Ovary (tissue), 9 donors: ENCODE measurements around the gene EHD3. TPM values are rescaled to one million over a fixed set of nuclear protein-coding genes. Genes with fewer than 3 reads are reported as not detected.

Experiments used
- DNase-seq, 5 donors: peaks; one replicate each; pipeline ENCODE4 v3.0.0-alpha.2; 2019 to 2020
- H3K27ac ChIP-seq, 2 donors: fragments of 200-600 bp; one replicate each; pipeline versions ENCODE4 v1.5.1 to v1.8.0; 2019 to 2022
- H3K27me3 ChIP-seq: fragments of 200-600 bp; one replicate; pipeline ENCODE4 v1.8.0; 2022
- H3K36me3 ChIP-seq: fragments of 200-600 bp; sonication (generic); one replicate; pipeline ENCODE4 v1.5.1; 2019
- H3K4me1 ChIP-seq: one replicate; pipeline ENCODE4 v1.8.1; 2013; ENCODE audit warnings: mild to moderate bottlenecking, moderate library complexity; ENCODE audit not compliant: insufficient read depth
- H3K4me3 ChIP-seq: fragments of 200-600 bp; sonication (generic); one replicate; pipeline ENCODE4 v1.5.1; 2017
- H3K9me3 ChIP-seq, 2 donors: fragments of 200-600 bp in 1 of 2; sonication (generic) in 1 of 2; one replicate each; pipeline versions ENCODE4 v1.5.1 to v1.8.1; 2013 to 2019; ENCODE audit warnings: mild to moderate bottlenecking in 1 of 2, moderate library complexity in 1 of 2
- EP300 ChIP-seq: sonication (generic); formaldehyde crosslinking; IDR thresholded peaks from one replicate; pipeline ENCODE4 v1.6.1; 2017; ENCODE audit warnings: antibody characterized with exemption
- POLR2A ChIP-seq: fragments of 450-650 bp; IDR thresholded peaks from one replicate; pipeline ENCODE4 v1.6.1; 2017; ENCODE audit warnings: antibody characterized with exemption, mild to moderate bottlenecking, moderate library complexity
- WGBS, 3 donors: extraction: QIAGEN DNeasy Blood & Tissue Kit in 1 of 3; methylation state at CpG; one replicate each; pipeline versions ENCODE4 v1.1.5 to v1.1.7; 2013 to 2017; 5-methylcytosine and 5-hydroxymethylcytosine counted together
- intact Hi-C, 4 donors: fragments of 100-400 bp; cut with DNase I; formaldehyde crosslinking; loops; one replicate each; pipeline versions ENCODE4 v1.11.0 to v1.15.1; 2022 to 2023
- polyA plus RNA-seq, 2 donors: library from polyadenylated mRNA; stranded (reverse); fragments of 200-250 nt in 1 of 2; fragments of 350-450 nt in 1 of 2; fragmentation: Illumina TruSeq in 1 of 2; extraction: RNeasy Lipid Tissue Mini Kit (QIAGEN cat#74804) in 1 of 2; gene quantifications; one replicate each; pipeline ENCODE4 v1.2.3, GENCODE V29; 2013 to 2014
- total RNA-seq, 7 donors: library from RNA; depleted of rRNA in 2 of 7; stranded (reverse); fragments of >200 nt in 2 of 7; fragmentation: NEBNext Ultra II Directional in 3 of 7; extraction: Animal tissue kit (Norgen Biotek cat#: 25700) in 3 of 7; gene quantifications; one replicate each; pipeline versions ENCODE4 v1.1.0 to v1.2.4, GENCODE V29; 2016 to 2023
- TF ChIP-seq, protein P1 (sequence below), 3 donors: fragments of 450-650 bp in 2 of 3; fragments of 200-600 bp in 1 of 3; IDR thresholded peaks; one replicate each; pipeline versions ENCODE4 v1.5.1 to v1.8.0; 2016 to 2022; ENCODE audit warnings: antibody characterized with exemption in 3 of 3, mild to moderate bottlenecking in 1 of 3
- donor health status: DM: no; HTN: no; CAD: no; lungs with moderate emphysema.
- donor health status: DM: no; HTN: no; CAD: no.
- donor health status: Bipolar disorder and iron deficiency.
- donor health status: DM: yes; HTN: yes; CAD: no.
- donor health status: DM: no; HTN: no; CAD: no.
- donor health status: DM: yes; HTN: yes; CAD: no.

EHD3 gene
- total and polyA plus RNA-seq, 9 donors: 2.8 to 10.6 (median 3.5) TPM

- TF ChIP-seq, protein P1, sequence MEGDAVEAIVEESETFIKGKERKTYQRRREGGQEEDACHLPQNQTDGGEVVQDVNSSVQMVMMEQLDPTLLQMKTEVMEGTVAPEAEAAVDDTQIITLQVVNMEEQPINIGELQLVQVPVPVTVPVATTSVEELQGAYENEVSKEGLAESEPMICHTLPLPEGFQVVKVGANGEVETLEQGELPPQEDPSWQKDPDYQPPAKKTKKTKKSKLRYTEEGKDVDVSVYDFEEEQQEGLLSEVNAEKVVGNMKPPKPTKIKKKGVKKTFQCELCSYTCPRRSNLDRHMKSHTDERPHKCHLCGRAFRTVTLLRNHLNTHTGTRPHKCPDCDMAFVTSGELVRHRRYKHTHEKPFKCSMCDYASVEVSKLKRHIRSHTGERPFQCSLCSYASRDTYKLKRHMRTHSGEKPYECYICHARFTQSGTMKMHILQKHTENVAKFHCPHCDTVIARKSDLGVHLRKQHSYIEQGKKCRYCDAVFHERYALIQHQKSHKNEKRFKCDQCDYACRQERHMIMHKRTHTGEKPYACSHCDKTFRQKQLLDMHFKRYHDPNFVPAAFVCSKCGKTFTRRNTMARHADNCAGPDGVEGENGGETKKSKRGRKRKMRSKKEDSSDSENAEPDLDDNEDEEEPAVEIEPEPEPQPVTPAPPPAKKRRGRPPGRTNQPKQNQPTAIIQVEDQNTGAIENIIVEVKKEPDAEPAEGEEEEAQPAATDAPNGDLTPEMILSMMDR (IDR thresholded peaks at IDR 0.05): no peak
- TF ChIP-seq POLR2A: no peak
- no peak for TF ChIP-seq EP300
- intact Hi-C loops: no loop called here
- no peaks in the 10 kb centered on the region for H3K27me3 ChIP-seq
- H3K27ac ChIP-seq: no peak overlapping the region
- no peak for DNase-seq
- H3K36me3 ChIP-seq: no peaks in the 10 kb centered on the region
- 95 to 97% (median 95%) methylated on average over 3 of the region's 3 CpGs for WGBS, 3 donors
- H3K9me3 ChIP-seq: no peaks in the 10 kb centered on the region
- no peak overlapping the region for H3K4me3 ChIP-seq
- no peaks in the 10 kb centered on the region for H3K4me1 ChIP-seq
These were observed 25.1 kb downstream of the EHD3 start for GRCh38 chr2:31259075-31259474.

- Histone ChIP-seq H3K9me3 (no peaks in the 10 kb centered on the region), H3K27ac (no peak overlapping the region), H3K36me3 (no peaks in the 10 kb centered on the region), H3K27me3 (no peaks in the 10 kb centered on the region), H3K4me1 (no peaks in the 10 kb centered on the region), H3K4me3 (no peak overlapping the region)
- DNase-seq: no peak
- intact Hi-C loops: no loop called here
- TF ChIP-seq POLR2A: no peak
- TF ChIP-seq, protein P1 (IDR thresholded peaks at IDR 0.05): no peak
- no peak for TF ChIP-seq EP300
- WGBS, 3 donors: 88 to 89% (median 89%) methylated on average over 3 to 4 of the region's 4 CpGs
These were observed 26.9 kb downstream of the EHD3 start for GRCh38 chr2:31260870-31261269.

DNA sequence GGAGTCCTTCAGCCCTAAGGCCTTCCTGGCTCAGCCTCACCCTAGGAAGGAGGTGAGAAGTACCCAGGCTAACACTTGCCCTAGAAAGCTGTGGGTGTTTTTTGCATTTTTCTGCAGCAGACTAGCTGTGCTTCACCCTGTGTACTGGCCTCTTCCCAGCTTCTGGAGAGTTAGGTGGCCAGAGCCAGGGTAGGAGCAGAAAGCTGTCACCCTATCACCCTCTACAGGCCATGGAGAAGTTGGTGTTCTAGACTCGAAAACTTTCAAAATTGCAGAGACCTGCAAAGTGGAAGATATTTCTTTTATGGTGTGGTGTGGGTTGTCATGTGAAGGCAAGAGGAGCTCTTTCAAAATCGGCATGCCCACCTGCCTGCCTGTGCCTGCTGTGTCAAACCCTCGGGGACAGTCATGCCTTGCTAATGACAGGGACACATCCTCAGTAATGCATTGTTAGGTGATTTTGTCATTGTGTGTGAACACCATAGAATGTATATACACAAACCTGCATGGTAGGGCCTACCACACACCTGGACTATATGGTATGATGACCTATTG, 29.8 kb downstream of the EHD3 start:
- no peak for DNase-seq
- Histone ChIP-seq H3K9me3 (no peaks in the 10 kb centered on the region), H3K4me3 (no peak overlapping the region), H3K27me3 (no peaks in the 10 kb centered on the region), H3K4me1 (no peaks in the 10 kb centered on the region), H3K36me3 (no peaks in the 10 kb centered on the region), H3K27ac (no peak overlapping the region)
- TF ChIP-seq EP300: no peak
- TF ChIP-seq, protein P1 (IDR thresholded peaks at IDR 0.05): no peak
- TF ChIP-seq POLR2A: no peak
- 87 to 94% (median 93%) methylated on average over 3 of the region's 3 CpGs for WGBS, 3 donors
- intact Hi-C loops: no loop called here

- Histone ChIP-seq H3K27ac (no peak overlapping the region), H3K4me3 (no peak overlapping the region), H3K9me3 (no peaks in the 10 kb centered on the region), H3K27me3 (no peaks in the 10 kb centered on the region), H3K4me1 (no peaks in the 10 kb centered on the region), H3K36me3 (no peaks in the 10 kb centered on the region)
- WGBS, 3 donors: 90 to 94% (median 92%) methylated on average over 6 of the region's 6 CpGs
- DNase-seq: no peak
- TF ChIP-seq POLR2A: no peak
- TF ChIP-seq EP300: no peak
- TF ChIP-seq, protein P1 (IDR thresholded peaks at IDR 0.05): no peak
- intact Hi-C loops: no loop called here
These were observed 31.3 kb downstream of the EHD3 start for GRCh38 chr2:31265234-31265633.
